AG10803 (cell line): ENCODE results near the gene CGB7.
"Not testable (repeated sequence)": the region's sequence is repeated elsewhere in the genome, so short reads cannot be mapped to it uniquely, and the experiment has no call there.

Experiments
- DNase-seq: peaks from one replicate; pipeline ENCODE4 v3.0.0; 2010; ENCODE audit warnings: low read depth
- H3K4me3 ChIP-seq: 2 replicates; pipeline ENCODE4 v1.5.1; 2011; ENCODE audit warnings: mild to moderate bottlenecking, low read length, control low read depth
- TF ChIP-seq, protein P1 (sequence below): conservative IDR thresholded peaks from 2 replicates; pipeline ENCODE4 v1.5.1; 2011; ENCODE audit warnings: mild to moderate bottlenecking, low read length, control low read depth, inconsistent platforms

Gene CGB7

DNA sequence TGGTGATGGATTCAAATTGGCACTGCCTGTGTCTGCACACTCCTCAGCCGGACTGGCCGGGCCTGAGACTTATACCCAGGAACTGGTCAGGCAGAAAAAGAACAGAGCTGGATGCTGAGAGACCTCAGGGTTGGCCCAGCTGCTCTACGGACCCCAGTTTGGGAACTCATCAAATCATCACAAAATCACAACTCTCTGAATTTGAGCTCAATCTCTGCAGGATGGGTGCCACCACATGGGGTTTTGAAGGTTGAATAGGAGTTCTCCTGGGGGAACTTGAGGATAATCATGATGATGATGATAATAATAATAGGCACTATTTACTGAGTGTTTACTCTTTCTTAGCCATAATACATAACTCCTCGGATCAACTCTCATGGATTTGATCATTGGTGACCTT lies 14.9 kb downstream of the CGB7 start:
- H3K4me3 ChIP-seq, DNase-seq: not testable (repeated sequence)

DNA sequence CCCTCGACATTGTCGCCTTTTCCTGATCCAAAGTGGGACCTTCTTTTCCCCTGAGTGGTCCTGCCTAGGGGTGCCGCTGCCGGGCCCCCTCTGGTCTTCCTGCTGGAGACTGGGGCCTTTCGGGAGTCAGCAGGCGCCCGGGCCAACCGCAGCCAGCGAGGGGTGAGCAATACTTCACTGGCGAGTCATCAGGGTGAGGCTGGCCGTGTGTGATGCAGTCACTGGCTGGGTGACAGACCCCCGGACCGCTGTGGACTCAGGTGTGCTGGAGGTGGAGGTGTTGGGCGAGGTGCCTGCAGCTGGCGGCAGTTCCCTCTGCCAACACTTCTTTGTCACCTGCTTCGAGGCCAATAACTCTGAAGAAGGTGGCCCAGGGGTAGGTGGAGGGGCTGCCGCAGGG lies 15.4 kb downstream of the CGB7 start:
- no peak for DNase-seq
- H3K4me3 ChIP-seq = no peak overlapping the region
- TF ChIP-seq, protein P1, sequence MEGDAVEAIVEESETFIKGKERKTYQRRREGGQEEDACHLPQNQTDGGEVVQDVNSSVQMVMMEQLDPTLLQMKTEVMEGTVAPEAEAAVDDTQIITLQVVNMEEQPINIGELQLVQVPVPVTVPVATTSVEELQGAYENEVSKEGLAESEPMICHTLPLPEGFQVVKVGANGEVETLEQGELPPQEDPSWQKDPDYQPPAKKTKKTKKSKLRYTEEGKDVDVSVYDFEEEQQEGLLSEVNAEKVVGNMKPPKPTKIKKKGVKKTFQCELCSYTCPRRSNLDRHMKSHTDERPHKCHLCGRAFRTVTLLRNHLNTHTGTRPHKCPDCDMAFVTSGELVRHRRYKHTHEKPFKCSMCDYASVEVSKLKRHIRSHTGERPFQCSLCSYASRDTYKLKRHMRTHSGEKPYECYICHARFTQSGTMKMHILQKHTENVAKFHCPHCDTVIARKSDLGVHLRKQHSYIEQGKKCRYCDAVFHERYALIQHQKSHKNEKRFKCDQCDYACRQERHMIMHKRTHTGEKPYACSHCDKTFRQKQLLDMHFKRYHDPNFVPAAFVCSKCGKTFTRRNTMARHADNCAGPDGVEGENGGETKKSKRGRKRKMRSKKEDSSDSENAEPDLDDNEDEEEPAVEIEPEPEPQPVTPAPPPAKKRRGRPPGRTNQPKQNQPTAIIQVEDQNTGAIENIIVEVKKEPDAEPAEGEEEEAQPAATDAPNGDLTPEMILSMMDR = no peak

DNA sequence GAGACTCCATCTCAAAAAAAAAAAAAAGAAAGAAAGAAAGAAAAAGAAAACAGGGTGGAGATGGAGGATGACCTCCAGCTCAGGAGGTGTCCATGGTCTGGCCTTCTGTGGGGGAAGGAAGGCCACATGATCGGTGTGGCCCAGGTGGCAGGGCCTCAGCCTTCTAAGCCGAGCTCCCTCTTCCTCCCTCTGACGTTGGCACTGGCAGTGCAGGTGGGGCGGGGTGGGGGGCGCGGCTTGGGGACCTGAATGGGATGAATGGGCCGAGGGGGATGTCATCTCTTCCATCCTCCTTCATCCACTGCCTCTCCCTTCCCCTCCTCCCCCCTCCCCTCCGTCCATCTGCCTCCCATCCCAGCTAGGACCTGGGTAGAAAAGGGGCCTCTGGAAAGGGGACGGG lies 17.8 kb downstream of the CGB7 start:
- not testable (repeated sequence) for H3K4me3 ChIP-seq, DNase-seq

DNA sequence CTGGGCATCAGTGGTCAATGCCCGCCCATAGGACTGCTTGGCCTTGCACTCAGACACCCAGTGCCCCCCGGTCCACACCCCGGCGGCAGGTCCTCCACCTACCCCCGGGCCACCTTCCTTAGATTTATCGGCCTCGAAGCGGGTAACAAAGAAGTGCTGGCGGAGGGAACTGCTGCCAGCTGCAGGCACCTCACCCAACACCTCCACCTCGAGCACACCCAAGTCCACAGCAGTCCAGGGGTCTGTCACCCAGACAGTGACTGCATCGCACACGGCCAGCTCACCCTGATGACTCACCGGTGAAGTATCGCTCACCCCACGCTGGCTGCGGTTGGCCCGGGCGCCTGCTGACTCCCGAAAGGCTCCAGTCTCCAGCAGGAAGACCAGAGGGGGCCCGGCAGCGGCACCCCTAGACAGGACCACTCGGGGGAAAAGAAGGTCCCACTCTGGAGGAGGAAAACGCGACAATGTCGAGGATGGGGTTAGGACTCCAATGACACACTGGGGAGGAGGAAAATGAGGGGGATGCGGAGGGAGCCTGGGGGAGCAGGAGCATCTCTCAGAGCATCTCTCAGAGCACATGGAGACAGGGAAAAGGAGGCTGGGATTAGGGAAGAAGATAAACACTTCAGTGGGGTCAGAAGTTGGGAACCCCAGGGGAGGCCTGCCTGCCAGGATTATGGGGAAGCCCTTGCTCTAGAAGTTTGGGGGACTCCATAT lies 18.8 kb downstream of the CGB7 start:
- H3K4me3 ChIP-seq = not testable (repeated sequence)
- peak; percentile 51 for DNase-seq

DNA sequence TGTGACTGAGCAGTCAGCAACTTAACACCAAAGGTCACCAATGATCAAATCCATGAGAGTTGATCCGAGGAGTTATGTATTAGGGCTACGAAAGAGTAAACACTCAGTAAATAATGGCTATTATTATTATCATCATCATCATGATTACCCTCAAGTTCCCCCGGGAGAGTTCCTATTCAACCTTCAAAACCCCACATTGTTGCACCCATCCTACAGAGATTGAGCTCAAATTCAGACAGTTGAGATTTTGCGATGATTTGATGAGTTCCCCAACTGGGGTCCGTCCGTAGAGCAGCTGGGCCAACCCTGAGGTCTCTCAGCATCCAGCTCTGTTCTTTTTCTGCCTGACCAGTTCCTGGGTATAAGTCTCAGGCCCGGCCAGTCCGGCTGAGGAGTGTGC lies 19.4 kb downstream of the CGB7 start:
- H3K4me3 ChIP-seq, DNase-seq: not testable (repeated sequence)

DNA sequence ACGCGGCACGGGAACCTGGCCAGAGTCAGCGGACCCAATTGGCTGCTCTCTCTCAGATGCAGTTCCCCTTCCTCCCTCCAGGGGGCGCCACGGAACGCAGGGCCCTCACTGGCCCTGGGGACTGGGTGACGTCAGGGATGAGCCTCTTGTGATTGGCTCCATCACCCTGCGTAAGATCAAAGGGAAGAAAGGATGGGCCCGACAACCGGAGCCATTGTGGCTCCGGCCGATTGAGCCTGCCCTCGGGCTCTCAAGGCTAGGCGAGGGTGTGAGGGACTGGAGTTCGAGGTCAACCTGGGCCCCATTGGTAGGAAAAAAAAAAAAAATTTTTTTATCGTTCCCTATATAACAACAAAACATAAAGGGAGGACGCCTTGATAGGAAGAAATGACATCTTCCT lies 20.7 kb downstream of the CGB7 start, which contains the start of gene CGB1:
CGB1 (minus strand) TSS at position 81 of the 400 bp plus-strand sequence. CDS start 184 bp downstream, outside the sequence.
- DNase-seq = not testable (repeated sequence)
- TF ChIP-seq, protein P1 = peak; percentile 34

DNA sequence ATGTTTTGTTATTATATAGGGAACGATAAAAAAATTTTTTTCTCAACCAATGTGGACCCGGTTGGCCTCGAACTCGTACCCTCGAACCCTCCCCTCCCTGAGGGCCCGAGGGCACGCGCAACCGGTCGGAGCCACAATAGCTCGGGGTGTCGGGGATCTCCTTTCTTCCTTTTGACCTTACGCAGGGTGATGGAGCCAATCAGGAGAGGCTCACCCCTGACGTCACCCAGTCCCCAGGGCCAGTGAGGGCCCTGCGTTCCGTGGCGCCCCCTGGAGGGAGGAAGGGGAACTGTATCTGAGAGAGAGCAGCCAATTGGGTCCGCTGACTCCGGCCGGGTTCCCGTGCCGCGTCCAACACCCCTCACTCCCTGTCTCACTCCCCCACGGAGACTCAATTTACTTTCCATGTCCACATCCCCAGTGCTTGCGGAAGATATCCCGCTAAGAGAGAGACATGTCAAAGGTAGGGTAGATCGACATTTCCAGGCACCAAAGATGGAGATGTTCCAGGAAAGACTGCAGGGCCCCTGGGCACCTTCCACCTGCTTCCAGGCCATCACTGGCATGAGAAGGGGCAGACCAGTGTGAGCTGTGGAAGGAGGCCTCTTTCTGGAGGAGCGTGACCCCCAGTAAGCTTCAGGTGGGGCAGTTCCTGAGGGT lies 25.8 kb downstream of the CGB7 start, which contains the start of gene CGB2:
CGB2 (plus strand) TSS at position 249 of the 660 bp plus-strand sequence; CDS start at position 455, 206 bp downstream.
- H3K4me3 ChIP-seq, DNase-seq: not testable (repeated sequence)
- TF ChIP-seq, protein P1 = peak; percentile 17

More for the DNA sequence above, 20.7 kb downstream of the CGB7 start, which contains the start of gene CGB1:
- H3K4me3 ChIP-seq = not testable (repeated sequence)

DNA sequence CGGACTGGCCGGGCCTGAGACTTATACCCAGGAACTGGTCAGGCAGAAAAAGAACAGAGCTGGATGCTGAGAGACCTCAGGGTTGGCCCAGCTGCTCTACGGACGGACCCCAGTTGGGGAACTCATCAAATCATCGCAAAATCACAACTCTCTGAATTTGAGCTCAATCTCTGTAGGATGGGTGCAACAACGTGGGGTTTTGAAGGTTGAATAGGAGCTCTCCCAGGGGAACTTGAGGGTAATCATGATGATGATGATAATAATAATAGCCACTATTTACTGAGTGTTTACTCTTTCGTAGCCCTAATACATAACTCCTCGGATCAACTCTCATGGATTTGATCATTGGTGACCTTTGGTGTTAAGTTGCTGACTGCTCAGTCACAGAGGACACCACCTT lies 27.2 kb downstream of the CGB7 start:
- DNase-seq = not testable (repeated sequence)

DNA sequence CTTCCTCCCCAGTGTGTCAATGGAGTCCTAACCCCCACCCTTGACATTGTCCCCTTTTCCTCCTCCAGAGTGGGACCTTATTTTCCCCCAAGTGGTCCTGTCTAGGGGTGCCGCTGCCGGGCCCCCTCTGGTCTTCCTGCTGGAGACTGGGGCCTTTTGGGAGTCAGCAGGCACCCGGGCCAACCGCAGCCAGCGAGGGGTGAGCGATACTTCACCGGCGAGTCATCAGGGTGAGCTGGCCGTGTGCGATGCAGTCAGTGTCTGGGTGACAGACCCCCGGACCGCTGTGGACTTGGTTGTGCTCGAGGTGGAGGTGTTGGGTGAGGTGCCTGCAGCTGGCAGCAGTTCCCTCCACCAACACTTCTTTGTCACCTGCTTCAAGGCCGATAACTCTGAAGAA lies 27.8 kb downstream of the CGB7 start:
- DNase-seq, H3K4me3 ChIP-seq: not testable (repeated sequence)

More for the DNA sequence above, 27.2 kb downstream of the CGB7 start:
- not testable (repeated sequence) for H3K4me3 ChIP-seq

DNA sequence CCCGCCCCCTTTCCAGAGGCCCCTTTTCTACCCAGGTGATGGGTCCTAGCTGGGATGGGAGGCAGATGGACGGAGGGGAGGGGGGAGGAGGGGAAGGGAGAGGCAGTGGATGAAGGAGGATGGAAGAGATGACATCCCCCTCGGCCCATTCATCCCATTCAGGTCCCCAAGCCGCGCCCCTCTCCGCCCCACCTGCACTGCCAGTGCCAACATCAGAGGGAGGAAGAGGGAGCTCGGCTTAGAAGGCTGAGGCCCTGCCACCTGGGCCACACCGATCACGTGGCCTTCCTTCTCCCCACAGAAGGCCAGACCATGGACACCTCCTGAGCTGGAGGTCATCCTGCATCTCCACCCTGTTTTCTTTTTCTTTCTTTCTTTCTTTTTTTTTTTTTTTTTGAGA lies 28.9 kb downstream of the CGB7 start:
- DNase-seq = not testable (repeated sequence)

DNA sequence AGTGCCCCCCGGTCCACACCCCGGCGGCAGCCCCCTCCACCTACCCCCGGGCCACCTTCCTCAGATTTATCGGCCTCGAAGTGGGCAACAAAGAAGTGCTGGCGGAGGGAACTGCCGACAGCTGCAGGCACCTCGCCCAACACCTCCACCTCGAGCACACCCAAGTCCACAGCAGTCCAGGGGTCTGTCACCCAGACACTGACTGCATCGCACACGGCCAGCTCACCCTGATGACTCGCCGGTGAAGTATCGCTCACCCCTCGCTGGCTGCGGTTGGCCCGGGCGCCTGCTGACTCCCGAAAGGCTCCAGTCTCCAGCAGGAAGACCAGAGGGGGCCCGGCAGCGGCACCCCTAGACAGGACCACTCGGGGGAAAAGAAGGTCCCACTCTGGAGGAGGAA lies 31.9 kb downstream of the CGB7 start:
- DNase-seq, H3K4me3 ChIP-seq: not testable (repeated sequence)

More for the DNA sequence above, 28.9 kb downstream of the CGB7 start:
- H3K4me3 ChIP-seq = not testable (repeated sequence)

DNA sequence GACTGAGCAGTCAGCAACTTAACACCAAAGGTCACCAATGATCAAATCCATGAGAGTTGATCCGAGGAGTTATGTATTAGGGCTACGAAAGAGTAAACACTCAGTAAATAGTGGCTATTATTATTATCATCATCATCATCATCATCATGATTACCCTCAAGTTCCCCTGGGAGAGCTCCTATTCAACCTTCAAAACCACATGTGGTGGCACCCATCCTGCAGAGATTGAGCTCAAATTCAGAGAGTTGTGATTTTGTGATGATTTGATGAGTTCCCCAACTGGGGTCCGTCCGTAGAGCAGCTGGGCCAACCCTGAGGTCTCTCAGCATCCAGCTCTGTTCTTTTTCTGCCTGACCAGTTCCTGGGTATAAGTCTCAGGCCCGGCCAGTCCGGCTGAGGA lies 32.5 kb downstream of the CGB7 start:
- not testable (repeated sequence) for H3K4me3 ChIP-seq, DNase-seq

DNA sequence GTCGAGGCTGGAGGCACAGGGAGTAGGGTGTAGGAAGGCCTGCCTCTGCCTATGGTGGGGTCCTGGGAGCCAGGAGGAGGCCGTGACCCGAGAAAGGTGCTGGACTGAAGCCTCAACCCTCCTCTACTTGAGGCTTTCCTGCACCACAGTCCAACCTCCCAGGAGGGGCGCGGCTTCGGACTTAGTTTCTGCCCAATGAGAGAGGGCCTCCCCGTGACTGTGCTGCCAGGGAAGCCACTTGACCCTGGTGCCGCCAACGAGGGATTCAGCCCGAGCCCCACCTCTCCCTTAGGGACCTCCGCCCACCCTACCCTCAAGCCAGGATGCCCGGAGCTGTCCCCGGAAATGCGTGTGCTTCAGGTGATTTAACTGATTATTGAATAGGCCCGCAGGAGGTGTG lies 33.3 kb downstream of the CGB7 start, which contains the start of gene CGB3:
CGB3 (minus strand) TSS at position 101 of the 400 bp plus-strand sequence. CDS start 362 bp downstream, outside the sequence.
- DNase-seq, H3K4me3 ChIP-seq: not testable (repeated sequence)
